Chondrocyte (in vitro differentiated cells): ENCODE measurements around the gene LPP. TPM values are rescaled to one million over a fixed set of nuclear protein-coding genes. Genes with fewer than 3 reads are reported as not detected.

ENCODE experiments used
- DNase-seq: peaks from one replicate; pipeline ENCODE4 v3.0.0; 2021; ENCODE audit warnings: mixed read lengths, low spot score
- H3K27ac Mint-ChIP-seq: one replicate; pipeline ENCODE4 v1.8.0; 2021; ENCODE audit warnings: mild to moderate bottlenecking, moderate library complexity, mixed read lengths; ENCODE audit not compliant: unreplicated experiment
- H3K27me3 Mint-ChIP-seq: 2 replicates; pipeline ENCODE4 v1.8.0; 2021; ENCODE audit warnings: low read depth, mixed read lengths
- H3K36me3 Mint-ChIP-seq: 2 replicates; pipeline ENCODE4 v1.8.0; 2021; ENCODE audit warnings: low read depth, mixed read lengths
- H3K4me1 Mint-ChIP-seq: 2 replicates; pipeline ENCODE4 v1.8.0; 2021; ENCODE audit warnings: low read depth, mild to moderate bottlenecking, mixed read lengths
- H3K4me3 Mint-ChIP-seq: one replicate; pipeline ENCODE4 v1.8.0; 2021; ENCODE audit warnings: mild to moderate bottlenecking, moderate library complexity, mixed read lengths; ENCODE audit not compliant: unreplicated experiment
- H3K9me3 Mint-ChIP-seq: 2 replicates; pipeline ENCODE4 v1.8.0; 2021; ENCODE audit warnings: low read depth, mixed read lengths
- total RNA-seq: library from RNA; stranded (reverse); gene quantifications from 3 replicates; pipeline ENCODE4 v1.2.1, GENCODE V29; 2021
- TF ChIP-seq, protein P1 (sequence below): fragments of 200-600 bp; sonication (generic); IDR thresholded peaks from 2 replicates; pipeline ENCODE4 v1.5.0; 2021; ENCODE audit warnings: antibody characterized with exemption, mild to moderate bottlenecking, moderate library complexity

The LPP gene
- total RNA-seq, 1 donor from 2014 or later = 295 TPM

DNA sequence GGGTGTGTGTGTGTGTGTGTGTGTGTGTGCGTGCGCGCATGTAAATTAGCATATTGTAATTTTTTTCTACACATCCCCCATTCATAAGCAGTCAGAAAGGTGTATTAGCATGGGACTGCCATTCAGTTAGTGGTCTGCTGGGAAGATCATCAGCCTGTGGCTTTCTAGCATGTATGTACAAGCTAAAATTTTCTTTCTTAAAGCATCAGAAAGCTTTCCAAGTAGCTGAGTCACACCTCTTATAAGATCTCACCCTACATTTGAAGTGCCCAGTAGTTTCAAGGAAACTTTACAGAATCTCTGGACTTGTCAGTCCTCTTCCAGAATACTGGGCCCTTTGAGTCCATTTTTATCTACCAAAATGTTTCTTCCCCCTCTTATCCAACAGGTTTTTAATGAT lies 606.5 kb downstream of the LPP start:
- Mint-ChIP-seq H3K36me3 (peaks cover 12% of the 10 kb centered on the region), H3K4me3 (no peak overlapping the region), H3K4me1 (peaks cover 28% of the 10 kb centered on the region), H3K27me3 (no peaks in the 10 kb centered on the region), H3K9me3 (no peaks in the 10 kb centered on the region), H3K27ac (peak overlapping the region; percentile 22)
- TF ChIP-seq, protein P1, sequence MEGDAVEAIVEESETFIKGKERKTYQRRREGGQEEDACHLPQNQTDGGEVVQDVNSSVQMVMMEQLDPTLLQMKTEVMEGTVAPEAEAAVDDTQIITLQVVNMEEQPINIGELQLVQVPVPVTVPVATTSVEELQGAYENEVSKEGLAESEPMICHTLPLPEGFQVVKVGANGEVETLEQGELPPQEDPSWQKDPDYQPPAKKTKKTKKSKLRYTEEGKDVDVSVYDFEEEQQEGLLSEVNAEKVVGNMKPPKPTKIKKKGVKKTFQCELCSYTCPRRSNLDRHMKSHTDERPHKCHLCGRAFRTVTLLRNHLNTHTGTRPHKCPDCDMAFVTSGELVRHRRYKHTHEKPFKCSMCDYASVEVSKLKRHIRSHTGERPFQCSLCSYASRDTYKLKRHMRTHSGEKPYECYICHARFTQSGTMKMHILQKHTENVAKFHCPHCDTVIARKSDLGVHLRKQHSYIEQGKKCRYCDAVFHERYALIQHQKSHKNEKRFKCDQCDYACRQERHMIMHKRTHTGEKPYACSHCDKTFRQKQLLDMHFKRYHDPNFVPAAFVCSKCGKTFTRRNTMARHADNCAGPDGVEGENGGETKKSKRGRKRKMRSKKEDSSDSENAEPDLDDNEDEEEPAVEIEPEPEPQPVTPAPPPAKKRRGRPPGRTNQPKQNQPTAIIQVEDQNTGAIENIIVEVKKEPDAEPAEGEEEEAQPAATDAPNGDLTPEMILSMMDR = no peak
- DNase-seq = no peak

DNA sequence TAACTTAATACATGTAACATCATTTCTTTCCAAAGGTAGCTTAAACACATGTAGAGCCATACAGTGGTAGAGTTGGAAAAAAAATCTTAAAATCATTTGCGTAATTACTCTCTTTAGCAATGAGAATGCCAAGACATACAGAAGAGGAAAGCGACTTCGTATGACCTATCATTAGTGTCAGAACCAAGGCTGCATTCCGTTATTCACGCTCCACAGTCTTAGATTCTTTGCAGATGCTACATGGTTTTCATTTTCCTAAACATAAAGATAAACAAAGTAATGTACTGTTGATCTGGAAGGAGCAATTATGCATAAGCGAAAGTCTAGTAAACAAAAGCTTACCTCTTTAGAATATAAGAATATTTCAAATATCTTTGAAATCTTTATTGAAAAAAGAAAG lies 607.5 kb downstream of the LPP start:
- TF ChIP-seq, protein P1 = no peak
- Mint-ChIP-seq H3K9me3 (no peaks in the 10 kb centered on the region), H3K36me3 (peaks cover 10% of the 10 kb centered on the region), H3K27me3 (no peaks in the 10 kb centered on the region), H3K4me1 (peaks cover 25% of the 10 kb centered on the region), H3K4me3 (no peak overlapping the region), H3K27ac (no peak overlapping the region)
- no peak for DNase-seq

DNA sequence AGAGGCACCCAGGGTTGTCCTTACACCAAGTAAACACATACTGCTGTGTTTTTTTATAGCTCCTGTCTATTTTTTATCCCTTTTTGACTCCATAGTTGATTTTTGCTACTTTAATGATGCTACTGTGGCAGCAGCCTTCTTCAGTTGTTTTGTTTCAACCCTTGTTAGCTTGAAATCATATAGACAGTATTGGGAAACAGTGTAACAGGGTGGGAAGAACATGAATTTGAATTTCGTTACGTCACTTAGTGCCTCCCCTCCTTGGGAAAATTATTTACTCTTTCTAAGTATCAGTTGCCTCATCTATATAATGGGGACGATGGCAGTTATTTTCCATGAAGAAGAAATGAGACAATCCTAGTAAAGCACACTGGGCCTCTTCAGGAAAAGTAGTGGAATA lies 608.0 kb downstream of the LPP start:
- TF ChIP-seq, protein P1 = no peak
- Mint-ChIP-seq H3K4me3 (no peak overlapping the region), H3K27me3 (no peaks in the 10 kb centered on the region), H3K36me3 (peaks cover 10% of the 10 kb centered on the region), H3K4me1 (peaks cover 25% of the 10 kb centered on the region), H3K9me3 (no peaks in the 10 kb centered on the region), H3K27ac (no peak overlapping the region)
- DNase-seq = no peak

DNA sequence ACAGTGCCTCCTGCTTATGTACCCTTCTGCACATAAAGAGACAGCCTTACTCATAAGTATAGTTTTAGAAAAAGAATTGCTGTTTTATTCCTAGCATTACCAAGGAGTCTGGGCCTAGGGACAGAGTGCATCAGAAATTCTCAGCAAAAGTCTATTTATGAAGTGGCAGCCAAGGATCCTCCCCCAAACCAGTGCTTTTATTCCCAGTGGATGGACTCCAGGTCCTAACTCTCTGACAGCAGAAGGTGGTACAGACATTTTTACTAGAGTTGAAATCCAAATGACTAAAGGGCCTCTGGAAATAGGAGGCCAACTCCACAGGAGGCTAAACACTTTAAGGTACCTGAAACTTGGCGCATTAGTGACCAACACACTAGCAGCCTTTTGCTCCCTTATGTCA lies 610.7 kb downstream of the LPP start:
- Mint-ChIP-seq H3K27me3 (no peaks in the 10 kb centered on the region), H3K4me3 (no peak overlapping the region), H3K4me1 (peaks cover 25% of the 10 kb centered on the region), H3K27ac (no peak overlapping the region), H3K9me3 (no peaks in the 10 kb centered on the region), H3K36me3 (peaks cover 10% of the 10 kb centered on the region)
- TF ChIP-seq, protein P1 = no peak
- no peak for DNase-seq

DNA sequence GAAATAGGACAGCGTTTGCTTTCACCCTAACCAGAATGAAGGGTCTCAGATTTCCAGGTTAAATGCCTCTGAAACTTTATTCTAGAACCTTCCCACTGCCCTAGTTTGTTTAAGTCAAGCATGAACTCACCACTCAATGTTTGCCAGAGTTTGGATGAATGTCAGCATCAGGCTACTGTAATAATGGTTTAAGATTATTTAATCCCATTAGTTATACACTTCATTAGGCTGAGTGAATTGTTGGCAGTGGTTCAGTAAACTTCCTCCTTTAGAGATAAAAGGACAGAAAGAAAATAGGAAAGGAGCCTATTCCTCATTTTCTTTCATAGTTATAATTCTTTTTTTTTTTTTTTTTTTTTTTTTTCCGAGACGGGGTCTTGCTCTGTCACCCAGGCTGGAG lies 615.9 kb downstream of the LPP start:
- Mint-ChIP-seq H3K9me3 (no peaks in the 10 kb centered on the region), H3K4me1 (peaks cover 46% of the 10 kb centered on the region), H3K27ac (no peak overlapping the region), H3K4me3 (no peak overlapping the region), H3K27me3 (no peaks in the 10 kb centered on the region), H3K36me3 (no peaks in the 10 kb centered on the region)
- no peak for DNase-seq
- TF ChIP-seq, protein P1 = no peak
